Erythroblast (primary cell): ENCODE measurements around the gene GPR15LG.

ENCODE experiments used
- GATA1 ChIP-seq: IDR thresholded peaks from 2 replicates; pipeline ENCODE4 v1.6.1; 2011; ENCODE audit warnings: low read depth, mild to moderate bottlenecking, control low read depth, low read length, moderate library complexity
- POLR2A ChIP-seq: IDR thresholded peaks from 2 replicates; pipeline ENCODE4 v1.6.1; 2011; ENCODE audit warnings: mild to moderate bottlenecking, low read length

DNA sequence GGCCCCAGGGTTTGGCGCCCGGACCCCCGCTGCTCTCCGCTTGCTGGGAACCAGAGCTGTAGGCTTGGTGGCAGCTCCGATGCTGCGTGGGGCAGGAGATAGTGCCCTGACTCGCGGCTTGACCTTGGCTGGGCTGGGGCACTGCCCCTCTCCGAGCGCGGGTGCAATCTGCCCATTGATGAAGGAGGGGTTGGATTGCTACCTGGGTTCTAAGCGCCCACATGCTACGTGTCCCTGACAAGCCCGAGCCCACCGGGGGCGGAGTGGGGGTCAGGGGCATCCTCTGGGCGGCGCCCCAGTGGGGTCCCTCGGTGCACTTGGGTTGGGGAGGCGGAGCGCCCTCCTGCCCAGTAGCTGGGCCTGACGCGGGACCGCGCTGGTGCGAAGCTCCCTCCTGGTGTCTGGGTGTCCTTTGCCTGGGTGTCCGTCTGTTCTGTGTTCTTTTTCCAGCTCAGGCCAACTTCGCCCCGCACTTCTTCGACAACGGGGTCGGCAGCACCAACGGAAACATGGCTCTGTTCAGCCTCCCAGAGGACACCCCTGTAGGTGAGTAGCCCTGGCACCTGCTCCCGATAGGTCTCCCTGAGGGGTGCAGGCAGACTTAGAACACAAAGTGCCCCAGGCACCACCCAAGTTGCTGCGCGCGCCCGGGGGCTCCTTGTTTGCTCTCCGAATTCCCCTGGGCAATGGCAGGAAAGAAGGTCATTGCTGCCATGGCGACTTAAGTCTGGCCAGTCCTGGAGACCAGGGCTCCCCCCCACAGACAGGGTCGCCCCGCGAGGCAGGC is 21.6 kb downstream of the GPR15LG start:
- TF ChIP-seq POLR2A, result no peak
- no peak for TF ChIP-seq GATA1
